ENCODE measurements around the gene ZNF785. TPM values are rescaled to one million over a fixed set of nuclear protein-coding genes. Genes with fewer than 3 reads are reported as not detected.
A peak's percentile ranks its signal among the peaks of the same experiment; 100 is the strongest.

The ZNF785 gene
- total RNA-seq, 1 experiment from 2014 or later, result 18.8 TPM

- Histone ChIP-seq H2BK20ac (ENCODE audit: low read depth, low read length, poor library complexity, severe bottlenecking) (no peak overlapping the region), H4K20me1 (ENCODE audit: control insufficient read depth, insufficient read depth, insufficient read length) (no peaks in the 10 kb centered on the region), H3K4me2 (ENCODE audit: insufficient read depth, insufficient read length, low read length) (no peak overlapping the region), H3K56ac (ENCODE audit: insufficient read length, low read depth, low read length) (no peak overlapping the region), H2AK5ac (ENCODE audit: insufficient read length, low read length) (no peak overlapping the region), H2BK5ac (ENCODE audit: insufficient read length, low read length) (no peak overlapping the region), H3K79me2 (ENCODE audit: insufficient read depth, low read length) (no peaks in the 10 kb centered on the region), H4K91ac (ENCODE audit: insufficient read length, low read depth, low read length) (no peak overlapping the region), H3K9me3 (ENCODE audit: control insufficient read depth, low read depth, low read length) (no peaks in the 10 kb centered on the region), H3K23ac (ENCODE audit: insufficient read length, low read depth, low read length) (no peak overlapping the region), H3K9ac (ENCODE audit: extremely low read depth, insufficient read length, low read length) (no peak overlapping the region), H4K5ac (ENCODE audit: insufficient read length, low read depth, low read length) (no peak overlapping the region), H3K4me1 (ENCODE audit: insufficient read depth, low read length) (no peaks in the 10 kb centered on the region; the same call in 1 of the 2 replicates), H3K4ac (ENCODE audit: low read depth, low read length) (no peak overlapping the region), H3K14ac (ENCODE audit: insufficient read depth, low read length) (no peak overlapping the region), H2BK15ac (ENCODE audit: low read depth, low read length) (no peak overlapping the region), H2BK12ac (ENCODE audit: insufficient read length, low read depth, low read length) (no peak overlapping the region), H3K18ac (ENCODE audit: insufficient read length, low read depth, low read length) (no peak overlapping the region), H3T11ph (ENCODE audit: low read length) (no peak overlapping the region), H3K23me2 (ENCODE audit: insufficient read length, low read depth, low read length, poor library complexity, severe bottlenecking) (peaks cover 7% of the 10 kb centered on the region), H3K79me1 (ENCODE audit: insufficient read depth, low read depth, low read length, poor library complexity, severe bottlenecking) (no peaks in the 10 kb centered on the region), H2BK120ac (ENCODE audit: low read depth, low read length, poor library complexity, severe bottlenecking) (no peak overlapping the region), H4K8ac (replicated peaks; ENCODE audit: insufficient read length, low read depth, low read length) (no peak overlapping the region), H3K27ac (ENCODE audit: insufficient read length, low read depth, low read length) (no peak overlapping the region), H2AFZ (ENCODE audit: low read length) (no peak overlapping the region), H3K27me3 (ENCODE audit: insufficient read depth, low read length) (no peaks in the 10 kb centered on the region)
- Mint-ChIP-seq H3K36me3 (ENCODE audit: insufficient read depth in 1 of 3, low read depth in 3 of 3) (peaks cover 11 to 69% (median 37%) of the 10 kb centered on the region in 3 experiments; a peak in 6 of 7 replicates), H3K9me3 (no peaks in the 10 kb centered on the region), H3K4me3 (no peak overlapping the region), H3K27me3 (ENCODE audit: low read depth) (no peaks in the 10 kb centered on the region), H3K27ac (no peak overlapping the region; a peak in 1 of 7 replicates), H3K4me1 (peaks cover 7 to 10% of the 10 kb centered on the region in 2 experiments)
- WGBS (ENCODE audit: extremely low coverage, insufficient read length, low lambda C conversion rate), result no CpG with 5 or more reads among the region's 48 CpGs
- peak; percentile 35 for DNase-seq
- TF ChIP-seq CTCF (conservative IDR thresholded peaks at IDR 0.05), result no peak
These were observed 2.7 kb downstream of the ZNF785 start for GRCh38 chr16:30582611-30583340.
